Measurements from ENCODE around the gene CDK17. TPM values are rescaled to one million over a fixed set of nuclear protein-coding genes. Genes with fewer than 3 reads are reported as not detected.
"Not testable (repeated sequence)": the region's sequence is repeated elsewhere in the genome, so short reads cannot be mapped to it uniquely, and the experiment has no call there.

The CDK17 gene
- polyA plus RNA-seq, 1 of the 3 experiments (the other 2 are of a cell fraction): 11.7 TPM

DNA sequence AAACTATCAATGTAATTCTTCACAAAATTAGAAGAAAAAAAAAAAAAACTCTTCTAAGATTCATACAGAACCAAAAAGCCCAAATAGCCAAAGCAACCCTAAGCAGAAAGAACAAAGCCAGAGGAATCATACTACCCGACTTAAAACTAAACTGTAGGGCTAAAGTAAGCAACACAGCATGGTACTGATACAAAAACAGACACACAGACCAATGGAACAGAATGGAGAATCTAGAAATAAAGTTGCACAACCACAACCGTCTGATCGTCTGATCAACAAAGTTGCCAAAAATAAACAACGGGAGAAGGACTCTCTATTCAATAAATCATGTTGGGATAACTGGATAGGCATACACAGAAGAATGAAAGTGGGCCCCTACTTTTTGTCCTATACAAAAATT is 16.9 kb downstream of the CDK17 start:
- peaks cover 21% of the 10 kb centered on the region for H3F3A ChIP-seq (replicated peaks; ENCODE audit: insufficient read depth)
- H3K79me2 ChIP-seq (ENCODE audit: insufficient read depth): peaks cover 100% of the 10 kb centered on the region
- H3K27me3 ChIP-seq (ENCODE audit: insufficient read depth): no peaks in the 10 kb centered on the region
- no peaks in the 10 kb centered on the region for H3K9me2 ChIP-seq
- no peak overlapping the region for H3K9ac ChIP-seq
- H3K9me3 ChIP-seq: no peaks in the 10 kb centered on the region
- no peak for DNase-seq
- no peak overlapping the region for H3K4me3 ChIP-seq (ENCODE audit: low read depth in 2 of 2, low read length in 1 of 2)
- no peak overlapping the region for H2AFZ ChIP-seq (ENCODE audit: low read depth)
- CTCF ChIA-PET: no interaction called here
- H3K4me1 ChIP-seq (ENCODE audit: control insufficient read depth in 1 of 2, insufficient read depth in 2 of 2, low read depth in 1 of 2, low read length in 1 of 2): peaks cover 0 to 4% of the 10 kb centered on the region in 2 experiments; a peak in 1 of 4 replicates
- TF ChIP-seq, protein P1, sequence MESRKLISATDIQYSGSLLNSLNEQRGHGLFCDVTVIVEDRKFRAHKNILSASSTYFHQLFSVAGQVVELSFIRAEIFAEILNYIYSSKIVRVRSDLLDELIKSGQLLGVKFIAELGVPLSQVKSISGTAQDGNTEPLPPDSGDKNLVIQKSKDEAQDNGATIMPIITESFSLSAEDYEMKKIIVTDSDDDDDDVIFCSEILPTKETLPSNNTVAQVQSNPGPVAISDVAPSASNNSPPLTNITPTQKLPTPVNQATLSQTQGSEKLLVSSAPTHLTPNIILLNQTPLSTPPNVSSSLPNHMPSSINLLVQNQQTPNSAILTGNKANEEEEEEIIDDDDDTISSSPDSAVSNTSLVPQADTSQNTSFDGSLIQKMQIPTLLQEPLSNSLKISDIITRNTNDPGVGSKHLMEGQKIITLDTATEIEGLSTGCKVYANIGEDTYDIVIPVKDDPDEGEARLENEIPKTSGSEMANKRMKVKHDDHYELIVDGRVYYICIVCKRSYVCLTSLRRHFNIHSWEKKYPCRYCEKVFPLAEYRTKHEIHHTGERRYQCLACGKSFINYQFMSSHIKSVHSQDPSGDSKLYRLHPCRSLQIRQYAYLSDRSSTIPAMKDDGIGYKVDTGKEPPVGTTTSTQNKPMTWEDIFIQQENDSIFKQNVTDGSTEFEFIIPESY (IDR thresholded peaks at IDR 0.05; ENCODE audit: borderline replicate concordance, low read depth): no peak
- no peak for TF ChIP-seq SIN3A (IDR thresholded peaks at IDR 0.05; ENCODE audit: borderline replicate concordance, low read depth, low read length)
- TF ChIP-seq, protein P2, sequence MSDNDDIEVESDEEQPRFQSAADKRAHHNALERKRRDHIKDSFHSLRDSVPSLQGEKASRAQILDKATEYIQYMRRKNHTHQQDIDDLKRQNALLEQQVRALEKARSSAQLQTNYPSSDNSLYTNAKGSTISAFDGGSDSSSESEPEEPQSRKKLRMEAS (IDR thresholded peaks at IDR 0.05; ENCODE audit: low read depth): no peak
- no peak for TF ChIP-seq POLR2AphosphoS5 (IDR thresholded peaks at IDR 0.05; ENCODE audit: low read depth, low read length)
- TF ChIP-seq FOXJ3 (CRISPR knock-in tag; IDR thresholded peaks at IDR 0.05): no peak
- H3K4me2 ChIP-seq: no peak overlapping the region
- peaks cover 0 to 36% of the 10 kb centered on the region in 2 experiments for H3K36me3 ChIP-seq (replicated peaks in 1 of 2; ENCODE audit: control insufficient read depth in 1 of 2, insufficient read depth in 2 of 2, low read length in 1 of 2)
- 94% methylated on average over 4 of the region's 4 CpGs for WGBS (ENCODE audit: low lambda C conversion rate)
- POLR2A ChIA-PET: no interaction called here
- peak overlapping the region in 1 of 2 experiments; percentile 22; a peak in 2 of 4 replicates for H3K27ac ChIP-seq (ENCODE audit: low read depth in 2 of 2, low read length in 1 of 2)
- peaks cover 93% of the 10 kb centered on the region for H4K20me1 ChIP-seq (ENCODE audit: insufficient read depth)

DNA sequence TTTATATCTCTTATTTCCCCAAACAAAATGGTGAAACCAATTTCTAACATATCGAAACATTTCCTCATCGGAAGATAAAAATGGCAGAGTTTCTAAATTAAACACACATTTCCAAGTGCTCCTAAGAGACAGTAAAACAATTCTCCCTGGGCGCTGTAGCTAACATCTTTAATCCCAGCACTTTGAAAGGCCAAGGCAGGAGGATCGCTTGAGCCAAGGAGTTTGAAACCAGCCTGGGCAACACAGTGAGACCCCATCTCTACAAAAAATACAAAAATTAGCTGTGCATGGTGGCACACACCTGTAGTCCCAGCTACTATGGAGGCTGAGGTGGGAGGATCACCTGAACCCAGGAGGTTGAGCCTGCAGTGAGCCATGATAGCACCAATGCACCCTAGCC is 20.5 kb downstream of the CDK17 start:
- H3K4me1 ChIP-seq (ENCODE audit: control insufficient read depth in 1 of 2, insufficient read depth in 2 of 2, low read depth in 1 of 2, low read length in 1 of 2); H3K4me3 ChIP-seq (ENCODE audit: low read depth in 2 of 2, low read length in 1 of 2); H3K9me3 ChIP-seq; H3K27me3 ChIP-seq (ENCODE audit: insufficient read depth); DNase-seq; H3K9me2 ChIP-seq; H2AFZ ChIP-seq (ENCODE audit: low read depth); H3K27ac ChIP-seq (ENCODE audit: low read depth in 2 of 2, low read length in 1 of 2); H3K9ac ChIP-seq; H3K4me2 ChIP-seq: not testable (repeated sequence)
- H4K20me1 ChIP-seq (ENCODE audit: insufficient read depth): peaks cover 90% of the 10 kb centered on the region
- ChIA-PET CTCF (interaction anchor here (2.9 kb wide), 1 partner anchor 21 kb away, joined by 8 read pairs; the partner anchor contains the start of gene CDK17), POLR2A (interaction anchor here (0.7 kb wide), 1 partner anchor 12 kb away, joined by 3 read pairs; no protein-coding TSS in a partner anchor)
- peaks cover 0 to 23% of the 10 kb centered on the region in 2 experiments for H3K36me3 ChIP-seq (replicated peaks in 1 of 2; ENCODE audit: control insufficient read depth in 1 of 2, insufficient read depth in 2 of 2, low read length in 1 of 2)
- 100% methylated on average over 4 of the region's 4 CpGs for WGBS (ENCODE audit: low lambda C conversion rate)
- H3K79me2 ChIP-seq (ENCODE audit: insufficient read depth): peaks cover 100% of the 10 kb centered on the region
- peaks cover 14% of the 10 kb centered on the region for H3F3A ChIP-seq (replicated peaks; ENCODE audit: insufficient read depth)

DNA sequence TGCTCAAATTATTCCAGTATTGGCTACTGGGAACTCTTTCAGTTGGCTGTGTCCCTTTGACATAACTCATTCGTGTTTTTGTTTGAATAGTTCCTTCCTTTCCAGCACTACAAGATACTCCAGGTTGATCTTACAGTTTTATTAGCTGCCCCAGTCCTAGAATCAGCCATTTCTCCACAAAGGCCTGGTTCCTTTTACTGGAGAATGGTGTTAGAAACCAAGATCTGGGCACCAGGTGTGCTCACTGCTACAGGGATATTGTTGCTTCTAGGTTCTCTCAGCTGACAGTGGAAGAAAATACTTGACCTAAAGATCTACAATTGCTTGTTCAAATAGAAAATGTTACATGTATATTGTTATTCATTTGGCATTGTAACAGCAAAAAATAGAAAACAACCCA is 21.9 kb downstream of the CDK17 start:
- H3K79me2 ChIP-seq (ENCODE audit: insufficient read depth): peaks cover 100% of the 10 kb centered on the region
- no peaks in the 10 kb centered on the region for H3K9me2 ChIP-seq
- H3K4me3 ChIP-seq (ENCODE audit: low read depth in 2 of 2, low read length in 1 of 2): no peak overlapping the region
- no peak overlapping the region for H3K9ac ChIP-seq
- no peak for DNase-seq
- peaks cover 0 to 23% of the 10 kb centered on the region in 2 experiments for H3K36me3 ChIP-seq (replicated peaks in 1 of 2; ENCODE audit: control insufficient read depth in 1 of 2, insufficient read depth in 2 of 2, low read length in 1 of 2)
- WGBS (ENCODE audit: low lambda C conversion rate): 97% methylated on average over 1 of the region's 1 CpG
- no peaks in the 10 kb centered on the region for H3K27me3 ChIP-seq (ENCODE audit: insufficient read depth)
- no peaks in the 10 kb centered on the region for H3K9me3 ChIP-seq
- peaks cover 89% of the 10 kb centered on the region for H4K20me1 ChIP-seq (ENCODE audit: insufficient read depth)
- ChIA-PET CTCF (interaction anchor here (2.9 kb wide), 1 partner anchor 22 kb away, joined by 8 read pairs; the partner anchor contains the start of gene CDK17), POLR2A (no interaction called here)
- no peaks in the 10 kb centered on the region; a peak in 1 of 4 replicates for H3K4me1 ChIP-seq (ENCODE audit: control insufficient read depth in 1 of 2, insufficient read depth in 2 of 2, low read depth in 1 of 2, low read length in 1 of 2)
- peaks cover 14% of the 10 kb centered on the region for H3F3A ChIP-seq (replicated peaks; ENCODE audit: insufficient read depth)
- H2AFZ ChIP-seq (ENCODE audit: low read depth): no peak overlapping the region
- no peak overlapping the region for H3K27ac ChIP-seq (ENCODE audit: low read depth in 2 of 2, low read length in 1 of 2)
- no peak overlapping the region for H3K4me2 ChIP-seq
- TF ChIP-seq RFX5 (IDR thresholded peaks at IDR 0.05; ENCODE audit: low read length): no peak
- no peak for TF ChIP-seq MEF2A (IDR thresholded peaks at IDR 0.05; ENCODE audit: borderline replicate concordance, low read depth)
- TF ChIP-seq, protein P3, sequence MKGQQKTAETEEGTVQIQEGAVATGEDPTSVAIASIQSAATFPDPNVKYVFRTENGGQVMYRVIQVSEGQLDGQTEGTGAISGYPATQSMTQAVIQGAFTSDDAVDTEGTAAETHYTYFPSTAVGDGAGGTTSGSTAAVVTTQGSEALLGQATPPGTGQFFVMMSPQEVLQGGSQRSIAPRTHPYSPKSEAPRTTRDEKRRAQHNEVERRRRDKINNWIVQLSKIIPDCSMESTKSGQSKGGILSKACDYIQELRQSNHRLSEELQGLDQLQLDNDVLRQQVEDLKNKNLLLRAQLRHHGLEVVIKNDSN (IDR thresholded peaks at IDR 0.05; ENCODE audit: borderline replicate concordance, low read depth): no peak
- TF ChIP-seq RAD21 (IDR thresholded peaks at IDR 0.05; ENCODE audit: low read length): no peak
- TF ChIP-seq, protein P2 (IDR thresholded peaks at IDR 0.05; ENCODE audit: low read depth): no peak
- TF ChIP-seq SMC3 (IDR thresholded peaks at IDR 0.05; ENCODE audit: low read depth, low read length): no peak
- no peak for TF ChIP-seq FOSL2 (IDR thresholded peaks at IDR 0.05; ENCODE audit: borderline replicate concordance, low read depth)
- no peak for TF ChIP-seq RXRA (IDR thresholded peaks at IDR 0.05; ENCODE audit: borderline replicate concordance, low read depth)
- TF ChIP-seq NRF1 (IDR thresholded peaks at IDR 0.05; ENCODE audit: low read depth, low read length): no peak
- TF ChIP-seq FOXM1 (IDR thresholded peaks at IDR 0.05; ENCODE audit: low read depth): no peak
- TF ChIP-seq, protein P4, sequence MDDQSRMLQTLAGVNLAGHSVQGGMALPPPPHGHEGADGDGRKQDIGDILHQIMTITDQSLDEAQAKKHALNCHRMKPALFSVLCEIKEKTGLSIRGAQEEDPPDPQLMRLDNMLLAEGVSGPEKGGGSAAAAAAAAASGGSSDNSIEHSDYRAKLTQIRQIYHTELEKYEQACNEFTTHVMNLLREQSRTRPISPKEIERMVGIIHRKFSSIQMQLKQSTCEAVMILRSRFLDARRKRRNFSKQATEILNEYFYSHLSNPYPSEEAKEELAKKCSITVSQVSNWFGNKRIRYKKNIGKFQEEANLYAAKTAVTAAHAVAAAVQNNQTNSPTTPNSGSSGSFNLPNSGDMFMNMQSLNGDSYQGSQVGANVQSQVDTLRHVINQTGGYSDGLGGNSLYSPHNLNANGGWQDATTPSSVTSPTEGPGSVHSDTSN (IDR thresholded peaks at IDR 0.05): no peak
- no peak for TF ChIP-seq EP300 (IDR thresholded peaks at IDR 0.05; ENCODE audit: borderline replicate concordance in 1 of 2, low read depth in 1 of 2, low read length in 1 of 2)
- TF ChIP-seq TAF1 (IDR thresholded peaks at IDR 0.05; ENCODE audit: borderline replicate concordance, low read depth, low read length): no peak
- TF ChIP-seq FOXJ3 (CRISPR knock-in tag; IDR thresholded peaks at IDR 0.05): no peak
- TF ChIP-seq CHD2 (IDR thresholded peaks at IDR 0.05; ENCODE audit: low read length, partially characterized antibody): no peak
